GM21529 (cell line): ENCODE measurements around the gene ANP32D.
"Not testable (repeated sequence)": the region's sequence is repeated elsewhere in the genome, so short reads cannot be mapped to it uniquely, and the experiment has no call there.

Experiments
- ATAC-seq: cut with Tn5 transposase; IDR thresholded peaks from one replicate; pipeline ENCODE4 v1.9.1; 2021; ENCODE audit not compliant: unreplicated experiment

Gene ANP32D

DNA sequence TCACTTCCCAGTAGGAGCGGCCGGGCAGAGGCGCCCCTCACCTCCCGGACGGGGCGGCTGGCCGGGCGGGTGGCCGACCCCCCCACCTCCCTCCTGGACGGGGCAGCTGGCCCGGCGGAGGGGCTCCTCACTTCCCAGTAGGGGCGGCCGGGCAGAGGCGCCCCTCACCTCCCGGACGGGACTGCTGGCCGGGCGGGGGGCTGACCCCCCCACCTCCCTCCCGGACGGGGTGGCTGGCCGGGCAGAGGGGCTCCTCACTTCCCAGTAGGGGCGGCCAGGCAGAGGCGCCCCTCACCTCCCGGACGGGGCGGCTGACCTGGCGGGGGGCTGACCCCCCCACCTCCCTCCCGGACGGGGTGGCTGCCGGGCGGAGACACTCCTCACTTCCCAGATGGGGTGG, 27.9 kb downstream of the ANP32D start:
- ATAC-seq: not testable (repeated sequence)

DNA sequence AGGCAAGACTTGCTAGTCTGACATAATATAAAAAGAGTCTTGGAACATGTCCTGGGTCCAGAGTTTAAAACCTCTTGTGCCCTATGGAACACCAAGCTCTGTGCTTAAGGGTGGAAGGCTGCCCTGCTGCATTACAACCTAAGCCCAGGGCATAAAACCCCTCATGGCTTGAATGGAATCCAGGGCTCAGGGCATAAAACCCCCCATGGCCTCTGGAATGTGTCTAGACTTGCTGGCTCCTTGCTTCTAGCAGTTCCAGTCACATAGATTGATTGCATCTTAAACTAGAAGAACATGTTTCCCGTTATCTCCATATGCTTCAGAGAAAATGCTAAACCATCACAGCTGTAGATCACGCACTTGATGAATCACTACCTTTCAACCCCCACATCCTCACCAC, 34.5 kb downstream of the ANP32D start:
- ATAC-seq: not testable (repeated sequence)

DNA sequence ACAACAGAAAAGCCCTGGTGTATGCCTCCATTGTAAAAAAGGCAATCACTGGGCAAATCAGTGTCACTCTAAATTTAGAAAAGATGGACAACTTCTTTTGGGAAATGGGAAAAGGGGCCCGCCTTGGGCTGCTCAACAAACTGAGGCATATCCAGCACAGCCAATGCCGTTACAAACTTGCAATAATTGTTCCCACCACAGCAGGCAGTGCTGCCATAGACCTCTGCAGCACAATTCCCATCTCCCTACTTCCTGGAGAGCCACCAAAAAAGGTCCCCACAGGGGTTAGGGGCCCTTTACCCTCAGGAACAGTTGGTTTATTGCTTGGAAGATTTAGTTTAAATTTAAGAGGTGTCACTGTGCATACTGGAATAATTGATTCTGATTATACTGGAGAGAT, 36.6 kb downstream of the ANP32D start:
- ATAC-seq: no peak

DNA sequence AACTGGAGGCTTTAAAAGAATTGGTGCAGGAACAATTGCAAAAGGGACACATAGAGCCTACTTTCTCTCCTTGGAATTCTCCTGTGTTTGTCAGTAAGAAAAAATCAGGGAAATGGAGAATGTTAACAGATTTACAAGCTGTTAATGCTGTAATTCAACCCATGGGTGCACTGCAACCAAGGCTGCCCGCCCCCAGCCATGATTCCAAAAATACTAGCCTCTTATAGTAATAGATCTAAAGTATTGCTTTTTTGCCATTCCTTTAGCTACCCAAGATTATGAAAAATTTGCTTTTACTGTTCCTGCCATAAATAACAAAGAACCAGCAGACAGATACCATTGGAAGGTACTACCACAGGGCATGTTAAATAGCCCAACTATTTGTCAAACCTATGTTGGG, 37.8 kb downstream of the ANP32D start:
- no peak for ATAC-seq

DNA sequence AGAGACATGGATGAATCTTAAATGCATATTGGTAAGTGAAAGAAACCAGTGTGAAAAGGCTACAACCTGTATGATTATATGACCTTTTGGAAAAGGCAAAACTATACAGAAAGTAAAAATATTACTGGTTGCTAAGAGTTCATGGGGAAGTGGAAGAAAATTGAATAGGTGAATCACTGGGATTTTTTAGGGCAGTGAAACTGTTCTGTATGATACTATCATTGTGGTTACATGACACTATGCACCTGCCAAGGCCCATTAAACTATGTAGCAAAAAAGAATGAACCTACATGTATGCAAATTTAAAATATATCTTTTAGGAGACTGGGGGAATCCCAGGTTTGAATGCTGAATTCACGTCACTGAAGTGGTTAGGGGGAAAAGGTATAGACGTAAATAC, 40.5 kb downstream of the ANP32D start:
- ATAC-seq: peak; percentile 90

DNA sequence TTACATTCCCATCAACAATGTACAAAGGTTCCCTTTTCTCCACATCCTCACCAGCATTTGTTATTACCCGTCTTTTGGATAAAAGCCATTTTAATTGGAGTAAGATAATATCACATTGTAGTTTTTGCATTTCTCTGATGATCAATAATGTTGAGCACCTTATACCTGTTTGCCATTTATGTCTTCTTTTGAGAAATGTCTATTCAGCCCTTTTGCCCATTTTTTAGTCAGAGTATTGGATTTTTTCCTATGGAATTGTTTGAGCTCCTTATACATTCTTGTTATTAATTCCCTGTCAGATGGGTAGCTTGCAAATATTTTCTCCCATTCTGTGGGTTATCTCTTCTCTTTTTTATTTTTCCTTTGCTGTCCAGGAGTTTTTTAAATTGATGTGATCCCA, 42.4 kb downstream of the ANP32D start:
- no peak for ATAC-seq

DNA sequence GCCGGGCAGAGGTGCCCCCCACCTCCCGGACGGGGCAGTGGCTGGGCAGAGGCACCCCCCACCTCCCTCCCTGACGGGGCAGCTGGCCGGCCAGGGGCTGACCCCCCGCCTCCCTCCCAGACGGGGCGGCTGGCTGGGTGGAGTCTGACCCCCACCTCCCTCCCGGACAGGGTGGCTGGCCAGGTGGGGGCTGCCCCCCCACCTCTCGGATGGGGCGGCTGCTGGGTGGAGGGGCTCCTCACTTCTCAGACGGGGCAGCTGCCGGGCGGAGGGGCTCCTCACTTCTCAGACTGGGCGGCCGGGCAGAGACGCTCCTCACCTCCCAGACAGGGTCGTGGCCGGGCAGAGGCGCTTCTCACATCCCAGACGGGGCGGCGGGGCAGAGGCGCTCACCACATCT, 48.0 kb downstream of the ANP32D start:
- ATAC-seq: not testable (repeated sequence)
